B cell (primary cell): ENCODE data around the gene OSTF1. TPM values are rescaled to one million over a fixed set of nuclear protein-coding genes. Genes with fewer than 3 reads are reported as not detected.

ENCODE experiments used
- ATAC-seq: fragments of 200-7000 bp; cut with Tn5 transposase; one replicate; pipeline ENCODE4 v1.10.0; 2021; ENCODE audit warnings: low read depth, mild to moderate bottlenecking, moderate number of reproducible peaks, moderate library complexity
- CTCF ChIA-PET: fragments of 350-600 bp; sonication (Branson Sonifier 250); formaldehyde crosslinking; loops from one replicate; lab custom pipeline; 2021; ENCODE audit warnings: antibody characterized with exemption, inconsistent platforms; lab: Charles Lee
- POLR2A ChIA-PET: fragments of 350-600 bp; sonication (Branson Sonifier 250); formaldehyde crosslinking; loops from one replicate; lab custom pipeline; 2021; ENCODE audit warnings: antibody characterized with exemption; lab: Charles Lee
- DNase-seq: peaks from one replicate; pipeline ENCODE4 v3.0.0; 2013
- H2AFZ ChIP-seq: 2 replicates; pipeline ENCODE4 v1.6.1; 2012; ENCODE audit warnings: mild to moderate bottlenecking, low read depth, low read length; ENCODE audit not compliant: insufficient read depth, poor library complexity, severe bottlenecking
- H3K27ac ChIP-seq, 2 donors: 1 replicate in 1 of 2; 2 replicates in 1 of 2; pipeline ENCODE4 v1.5.1; 2012 to 2013; ENCODE audit warnings: low read length in 2 of 2, mild to moderate bottlenecking in 2 of 2, moderate library complexity in 1 of 2
- H3K27me3 ChIP-seq, 4 experiments: fragments of 200-600 bp in 1 of 4; sonication (generic) in 1 of 4; replicated peaks in 1 of 4; 1 replicate in 2 of 4; 2 replicates in 2 of 4; pipeline versions ENCODE4 v1.6.1 to v1.7.0; 2013 to 2016; ENCODE audit warnings: low read length in 3 of 4, mild to moderate bottlenecking in 2 of 4, mixed read lengths in 1 of 4, moderate library complexity in 1 of 4; ENCODE audit not compliant: insufficient read depth in 4 of 4, control insufficient read depth in 3 of 4; ENCODE audit errors: control extremely low read depth in 1 of 4
- H3K36me3 ChIP-seq, 2 experiments: replicated peaks in 1 of 2; 1 replicate in 1 of 2; 2 replicates in 1 of 2; pipeline versions ENCODE4 v1.6.1 to v1.7.1; 2013; ENCODE audit warnings: low read length in 1 of 2; ENCODE audit not compliant: insufficient read depth in 2 of 2, control insufficient read depth in 1 of 2; ENCODE audit errors: control extremely low read depth in 1 of 2, extremely low read depth in 1 of 2
- H3K4me1 ChIP-seq, 2 donors: fragments of 200-600 bp in 1 of 2; sonication (generic) in 1 of 2; 1 replicate in 1 of 2; 2 replicates in 1 of 2; pipeline versions ENCODE4 v1.5.1 to v1.6.1; 2013 to 2017; ENCODE audit warnings: low read length in 2 of 2; ENCODE audit not compliant: control insufficient read depth in 2 of 2, insufficient read depth in 2 of 2
- H3K4me2 ChIP-seq: replicated peaks from 2 replicates; pipeline ENCODE3; 2012; ENCODE audit warnings: mild to moderate bottlenecking, low read depth, low read length; ENCODE audit not compliant: poor library complexity, severe bottlenecking
- H3K4me3 ChIP-seq, 5 experiments: fragments of 200-600 bp in 1 of 5; sonication (generic) in 1 of 5; 1 replicate in 3 of 5; 2 replicates in 2 of 5; pipeline versions ENCODE4 v1.5.1 to v1.7.0; 2011 to 2016; ENCODE audit warnings: low read length in 4 of 5, mild to moderate bottlenecking in 4 of 5, low read depth in 2 of 5, control low read depth in 1 of 5, moderate library complexity in 1 of 5; ENCODE audit not compliant: insufficient read depth in 1 of 5; ENCODE audit errors: control extremely low read depth in 1 of 5, extremely low read depth in 1 of 5
- H3K79me2 ChIP-seq: fragments of 200-600 bp; sonication (generic); one replicate; pipeline ENCODE4 v1.6.0; 2016; ENCODE audit warnings: low read length; ENCODE audit not compliant: control insufficient read depth, insufficient read depth
- H3K9ac ChIP-seq: fragments of 200-600 bp; sonication (generic); 2 replicates; pipeline ENCODE4 v1.6.1; 2017; ENCODE audit warnings: mild to moderate bottlenecking, low read length, moderate library complexity
- H3K9me3 ChIP-seq, 3 donors: one replicate each; pipeline versions ENCODE4 v1.6.1 to v1.7.1; 2013; ENCODE audit warnings: low read length in 2 of 3; ENCODE audit not compliant: control insufficient read depth in 2 of 3, insufficient read depth in 1 of 3; ENCODE audit errors: control extremely low read depth in 1 of 3
- H4K20me1 ChIP-seq: 2 replicates; pipeline ENCODE4 v1.6.0; 2012; ENCODE audit warnings: mild to moderate bottlenecking, low read length; ENCODE audit not compliant: insufficient read depth, control insufficient read depth, poor library complexity, severe bottlenecking
- H3K27ac Mint-ChIP-seq: one replicate; pipeline ENCODE4 v1.8.0; 2021; ENCODE audit warnings: mixed read lengths
- H3K27me3 Mint-ChIP-seq: one replicate; pipeline ENCODE4 v1.8.0; 2021; ENCODE audit warnings: mixed read lengths
- H3K4me1 Mint-ChIP-seq: one replicate; pipeline ENCODE4 v1.8.0; 2021; ENCODE audit warnings: mixed read lengths
- H3K4me3 Mint-ChIP-seq: one replicate; pipeline ENCODE4 v1.8.0; 2021; ENCODE audit warnings: mixed read lengths
- H3K9me3 Mint-ChIP-seq: one replicate; pipeline ENCODE4 v1.8.0; 2022; ENCODE audit warnings: mixed read lengths; ENCODE audit not compliant: insufficient read depth
- CTCF ChIP-seq: fragments of 200-600 bp; IDR thresholded peaks from one replicate; pipeline ENCODE4 v1.8.0; 2022; ENCODE audit warnings: antibody characterized with exemption, mild to moderate bottlenecking
- EZH2 ChIP-seq: IDR thresholded peaks from 2 replicates; pipeline ENCODE4 v1.6.1; 2012; ENCODE audit warnings: borderline replicate concordance, low read depth, mild to moderate bottlenecking, moderate library complexity, low read length; ENCODE audit not compliant: insufficient read depth, poor library complexity, severe bottlenecking
- WGBS: methylation state at CpG from one replicate; pipeline ENCODE4 v1.1.5; 2013; ENCODE audit warnings: missing lambda C conversion rate; ENCODE audit not compliant: insufficient coverage; 5-methylcytosine and 5-hydroxymethylcytosine counted together
- intact Hi-C: fragments of 100-400 bp; cut with micrococcal nuclease; formaldehyde crosslinking; loops from one replicate; pipeline ENCODE4 v1.10.0; 2022
- polyA plus RNA-seq: library from polyadenylated mRNA; depleted of rRNA; stranded (reverse); fragments of >200 nt; gene quantifications from 2 replicates; pipeline ENCODE4 v1.2.3, GENCODE V29; 2012
- total RNA-seq, 2 donors: library from RNA; stranded (reverse); fragments of 120-200 nt in 1 of 2; gene quantifications; 1 replicate in 1 of 2; 2 replicates in 1 of 2; pipeline versions ENCODE4 v1.2.3 to v1.2.4, GENCODE V29; 2013 to 2022

Gene OSTF1
- total and polyA plus RNA-seq, 2 donors (not counting 1 experiment from before 2014, with no cell fraction given) = 33.8 to 62.0 TPM

- no peak for ATAC-seq
- Mint-ChIP-seq H3K27me3 (no peaks in the 10 kb centered on the region), H3K4me1 (no peaks in the 10 kb centered on the region), H3K27ac (no peak overlapping the region), H3K9me3 (no peaks in the 10 kb centered on the region), H3K4me3 (no peak overlapping the region)
- Histone ChIP-seq H3K4me2 (no peak overlapping the region), H3K27ac (no peak overlapping the region), H3K36me3 (peaks cover 11 to 84% of the 10 kb centered on the region in 2 experiments), H3K4me3 (no peak overlapping the region), H3K9me3 (no peaks in the 10 kb centered on the region), H3K27me3 (no peaks in the 10 kb centered on the region), H3K9ac (no peak overlapping the region), H4K20me1 (peaks cover 56% of the 10 kb centered on the region), H2AFZ (no peak overlapping the region), H3K4me1 (no peaks in the 10 kb centered on the region), H3K79me2 (peaks cover 6% of the 10 kb centered on the region)
- WGBS = 100% methylated on average over 2 of the region's 3 CpGs
- no peak for DNase-seq
- TF ChIP-seq EZH2 (no peak), CTCF (no peak)
- intact Hi-C loops = no loop called here
- POLR2A ChIA-PET = no interaction called here
- CTCF ChIA-PET = no interaction called here
Observed at GRCh38 chr9:75133396-75133795, 45.1 kb downstream of the OSTF1 start.

- Histone ChIP-seq H3K36me3 (peaks cover 10 to 80% of the 10 kb centered on the region in 2 experiments), H3K27me3 (no peaks in the 10 kb centered on the region), H2AFZ (no peak overlapping the region), H3K4me1 (no peaks in the 10 kb centered on the region), H3K4me2 (no peak overlapping the region), H4K20me1 (peaks cover 46% of the 10 kb centered on the region), H3K27ac (no peak overlapping the region), H3K4me3 (no peak overlapping the region), H3K9ac (no peak overlapping the region), H3K79me2 (peaks cover 6% of the 10 kb centered on the region), H3K9me3 (no peaks in the 10 kb centered on the region)
- POLR2A ChIA-PET = no interaction called here
- no CpG with 5 or more reads among the region's 2 CpGs for WGBS
- TF ChIP-seq EZH2 (no peak), CTCF (no peak)
- no peaks in the 10 kb centered on the region for H3K9me3 Mint-ChIP-seq
- no peak overlapping the region for H3K4me3 Mint-ChIP-seq
- no peaks in the 10 kb centered on the region for H3K27me3 Mint-ChIP-seq
- H3K27ac Mint-ChIP-seq = no peak overlapping the region
- intact Hi-C loops = no loop called here
- no peak for DNase-seq
- no peaks in the 10 kb centered on the region for H3K4me1 Mint-ChIP-seq
- no peak for ATAC-seq
- CTCF ChIA-PET = no interaction called here
Observed at GRCh38 chr9:75134495-75134894, 46.2 kb downstream of the OSTF1 start.
